GM12878 (cell line): ENCODE data around the gene TBC1D23. TPM values are rescaled to one million over a fixed set of nuclear protein-coding genes. Genes with fewer than 3 reads are reported as not detected.

Source experiments
- ATAC-seq: fragments of 200-7000 bp; cut with Tn5 transposase; 3 replicates; pipeline ENCODE4 v1.9.1; 2020; ENCODE audit warnings: mild to moderate bottlenecking, moderate library complexity
- BruUV-seq: library from RNA; stranded (reverse); fragments of 400-500 nt; replicated peaks from 2 replicates; lab custom pipeline; 2021; lab: Mats Ljungman, UMichigan
- CTCF ChIA-PET: fragments of 300-600 bp; sonication (Branson Sonifier 250); formaldehyde crosslinking; extraction: SDS; loops from one replicate; lab custom pipeline; 2021; ENCODE audit warnings: inconsistent platforms; lab: Yijun Ruan, JAX
- POLR2A ChIA-PET: fragments of 350-600 bp; formaldehyde crosslinking; extraction: SDS; loops from one replicate; lab custom pipeline; 2021; ENCODE audit warnings: inconsistent platforms; lab: Charles Lee
- RAD21 ChIA-PET: fragments of 300-600 bp; sonication (Branson Sonifier 250); formaldehyde crosslinking; loops from one replicate; lab custom pipeline; 2023; ENCODE audit warnings: antibody characterized with exemption; ENCODE audit not compliant: unreplicated experiment; lab: Charles Lee
- SMC1A ChIA-PET: fragments of 300-600 bp; sonication (Branson Sonifier 250); formaldehyde crosslinking; loops from one replicate; lab custom pipeline; 2023; ENCODE audit not compliant: unreplicated experiment, uncharacterized antibody; lab: Charles Lee
- DNase-seq: peaks from one replicate; pipeline ENCODE4 v3.0.0-alpha.2; 2011; ENCODE audit warnings: low read depth, low spot score
- FAIRE-seq: peaks from 3 replicates; lab custom pipeline; 2011; peaks lifted over from hg19 to GRCh38; lab: Jason Lieb, UNC
- H2AFZ ChIP-seq: 2 replicates; pipeline ENCODE4 v1.6.0; 2011; ENCODE audit warnings: low read depth, low read length, control low read depth; ENCODE audit not compliant: control insufficient read depth
- H3K27ac ChIP-seq: 2 replicates; pipeline ENCODE4 v1.5.1; 2011; ENCODE audit warnings: control low read depth; ENCODE audit not compliant: control insufficient read depth, insufficient read depth
- H3K27me3 ChIP-seq, 2 experiments: replicated peaks in 1 of 2; 2 replicates each; pipeline versions ENCODE4 v1.6.0 to v1.6.1; 2011; ENCODE audit warnings: low read length in 1 of 2; ENCODE audit not compliant: control insufficient read depth in 2 of 2, insufficient read depth in 2 of 2
- H3K36me3 ChIP-seq, 2 experiments: 2 replicates each; pipeline ENCODE4 v1.5.1; 2011; ENCODE audit warnings: low read length in 1 of 2; ENCODE audit not compliant: control insufficient read depth in 2 of 2, insufficient read depth in 2 of 2
- H3K4me1 ChIP-seq: 2 replicates; pipeline ENCODE4 v1.6.1; 2011; ENCODE audit warnings: mild to moderate bottlenecking, low read length, moderate library complexity, mixed read lengths; ENCODE audit not compliant: control insufficient read depth, insufficient read depth
- H3K4me2 ChIP-seq: 2 replicates; pipeline ENCODE4 v1.6.0; 2011; ENCODE audit warnings: control low read depth; ENCODE audit not compliant: control insufficient read depth, insufficient read depth
- H3K4me3 ChIP-seq: fragments of 200-600 bp; sonication (generic); 2 replicates; pipeline ENCODE4 v1.5.1; 2016
- H3K79me2 ChIP-seq: 2 replicates; pipeline ENCODE4 v1.6.0; 2011; ENCODE audit warnings: low read length; ENCODE audit not compliant: control insufficient read depth, insufficient read depth
- H3K9ac ChIP-seq: 2 replicates; pipeline ENCODE4 v1.8.0; 2011; ENCODE audit warnings: low read length, control low read depth, mixed read lengths; ENCODE audit not compliant: control insufficient read depth, insufficient read depth
- H3K9me3 ChIP-seq: replicated peaks from 3 replicates; pipeline ENCODE4 v1.5.1; 2011; ENCODE audit warnings: mild to moderate bottlenecking, low read length; ENCODE audit not compliant: control insufficient read depth, insufficient read depth
- H4K20me1 ChIP-seq: 2 replicates; pipeline ENCODE4 v1.6.0; 2011; ENCODE audit not compliant: control insufficient read depth, insufficient read depth
- BCL11A ChIP-seq: IDR thresholded peaks from 2 replicates; pipeline ENCODE4 v1.6.1; 2011; ENCODE audit warnings: low read depth, low read length
- BMI1 ChIP-seq: fragments of 450-650 bp; IDR thresholded peaks from 2 replicates; pipeline ENCODE4 v1.6.1; 2016; ENCODE audit warnings: mild to moderate bottlenecking, moderate library complexity, borderline replicate concordance
- CREM ChIP-seq: IDR thresholded peaks from 2 replicates; pipeline ENCODE4 v1.6.1; 2014; ENCODE audit warnings: antibody characterized with exemption, low read depth
- ESRRA ChIP-seq: IDR thresholded peaks from 2 replicates; pipeline ENCODE4 v1.6.1; 2012; ENCODE audit warnings: mild to moderate bottlenecking, low read length, improper control_type of control experiment
- GATAD2B ChIP-seq: fragments of 450-650 bp; conservative IDR thresholded peaks from 2 replicates; pipeline ENCODE4 v1.6.1; 2017; ENCODE audit warnings: low read depth, mild to moderate bottlenecking, moderate library complexity
- KLF5 ChIP-seq: fragments of 450-650 bp; IDR thresholded peaks from 2 replicates; pipeline ENCODE4 v1.6.1; 2014; ENCODE audit warnings: mild to moderate bottlenecking; ENCODE audit not compliant: partially characterized antibody
- LARP7 ChIP-seq: fragments of 450-650 bp; IDR thresholded peaks from 2 replicates; pipeline ENCODE4 v1.6.1; 2017; ENCODE audit warnings: mild to moderate bottlenecking
- MEF2A ChIP-seq: IDR thresholded peaks from 2 replicates; pipeline ENCODE4 v1.6.1; 2011; ENCODE audit warnings: low read depth, mild to moderate bottlenecking, low read length, moderate library complexity; ENCODE audit not compliant: insufficient read depth
- MYB ChIP-seq: fragments of 150-350 bp; IDR thresholded peaks from 2 replicates; pipeline ENCODE4 v1.6.1; 2014; ENCODE audit warnings: mild to moderate bottlenecking, low read depth, low read length, borderline replicate concordance
- MYC ChIP-seq: IDR thresholded peaks from 2 replicates; pipeline ENCODE4 v1.6.1; 2011; ENCODE audit warnings: mild to moderate bottlenecking, low read length, moderate library complexity, inconsistent platforms; ENCODE audit not compliant: insufficient read depth, insufficient replicate concordance, insufficient read length, severe bottlenecking
- NFXL1 ChIP-seq: fragments of 450-650 bp; IDR thresholded peaks from 2 replicates; pipeline ENCODE4 v1.6.1; 2017; ENCODE audit warnings: antibody characterized with exemption, mild to moderate bottlenecking, borderline replicate concordance
- NR2C2 ChIP-seq: IDR thresholded peaks from 2 replicates; pipeline ENCODE4 v1.6.1; 2011; ENCODE audit warnings: borderline replicate concordance, low read depth; ENCODE audit not compliant: control insufficient read depth, insufficient read length
- NR2F1 ChIP-seq: fragments of 450-650 bp; conservative IDR thresholded peaks from 2 replicates; pipeline ENCODE4 v1.6.1; 2017; ENCODE audit warnings: mild to moderate bottlenecking
- NRF1 ChIP-seq: conservative IDR thresholded peaks from 2 replicates; pipeline ENCODE4 v1.6.1; 2011; ENCODE audit warnings: mild to moderate bottlenecking, low read depth, low read length, improper control_type of control experiment
- RB1 ChIP-seq: fragments of 450-650 bp; formaldehyde crosslinking; IDR thresholded peaks from 2 replicates; pipeline ENCODE4 v1.6.1; 2017; ENCODE audit warnings: mild to moderate bottlenecking, borderline replicate concordance
- RELA ChIP-seq: fragments of 450-650 bp; IDR thresholded peaks from 2 replicates; pipeline ENCODE4 v1.8.0; 2014; ENCODE audit warnings: borderline replicate concordance; ENCODE audit not compliant: partially characterized antibody
- STAT3 ChIP-seq: IDR thresholded peaks from 2 replicates; pipeline ENCODE4 v1.6.1; 2011; ENCODE audit warnings: low read depth, low read length, improper control_type of control experiment
- TCF3 ChIP-seq: IDR thresholded peaks from 2 replicates; pipeline ENCODE4 v1.6.1; 2012; ENCODE audit warnings: low read depth, mild to moderate bottlenecking, low read length, borderline replicate concordance; ENCODE audit not compliant: insufficient read depth
- WGBS: methylation state at CpG from one replicate; pipeline ENCODE4 v1.1.6; 2016; ENCODE audit warnings: low lambda C conversion rate; ENCODE audit not compliant: insufficient replicate concordance, insufficient coverage; ENCODE audit errors: missing lambda C conversion rate; 5-methylcytosine and 5-hydroxymethylcytosine counted together
- in situ Hi-C: fragments of 300-500 bp; cut with MboI; formaldehyde crosslinking; loops from 9 replicates; pipeline ENCODE4 v1.14.3; 2018; ENCODE audit warnings: mixed read lengths
- intact Hi-C: fragments of 100-400 bp; cut with micrococcal nuclease; formaldehyde crosslinking; loops from one replicate; pipeline ENCODE4 v1.14.2; 2022; ENCODE audit not compliant: unreplicated experiment
- polyA plus RNA-seq, 11 experiments: library from polyadenylated mRNA; depleted of rRNA in 4 of 11; unstranded in 6 of 11; stranded (reverse) in 5 of 11; fragments of >200 nt; fragmentation: Nextera tagmentation in 4 of 11; fragmentation: Illumina TruSeq in 1 of 11; extraction: Ambion mirVana in 4 of 11; extraction: Trizol in 1 of 11; gene quantifications; 1 replicate in 1 of 11; 2 replicates in 10 of 11; pipeline versions ENCODE4 v1.2.1 to v1.2.3, GENCODE V29; 2011 to 2016; ENCODE audit warnings: inconsistent platforms in 2 of 11, missing spikeins in 2 of 11, low read depth in 1 of 11
- total RNA-seq, 4 experiments: library from RNA; depleted of rRNA in 3 of 4; stranded (reverse); fragments of >200 nt in 3 of 4; fragmentation: Illumina TruSeq in 1 of 4; extraction: Trizol in 1 of 4; gene quantifications; 2 replicates each; pipeline versions ENCODE4 v1.2.1 to v1.2.3, GENCODE V29; 2013 to 2021
- TF ChIP-seq, protein P1 (sequence below): IDR thresholded peaks from 2 replicates; pipeline ENCODE4 v1.6.1; 2011; ENCODE audit warnings: borderline replicate concordance, low read depth, mild to moderate bottlenecking, moderate library complexity, mixed read lengths, low read length; ENCODE audit not compliant: insufficient read depth; ENCODE audit errors: extremely low read length

The TBC1D23 gene
- total and polyA plus RNA-seq, 10 of the 15 experiments (the other 5 are each of a cell fraction or from before 2014, with no cell fraction given): 8.2 to 23.2 (median 16.6) TPM

GRCh38 chr3:100245136-100245535 lies 15.7 kb upstream of the TBC1D23 start:
- Histone ChIP-seq H3K79me2 (no peaks in the 10 kb centered on the region), H3K4me2 (no peak overlapping the region), H3K4me1 (no peaks in the 10 kb centered on the region), H3K27ac (no peak overlapping the region), H3K9me3 (no peaks in the 10 kb centered on the region), H4K20me1 (no peaks in the 10 kb centered on the region), H2AFZ (no peak overlapping the region), H3K9ac (no peak overlapping the region), H3K4me3 (no peak overlapping the region), H3K36me3 (no peaks in the 10 kb centered on the region), H3K27me3 (no peaks in the 10 kb centered on the region)
- POLR2A ChIA-PET: no interaction called here
- DNase-seq (no peak), FAIRE-seq (no peak), ATAC-seq (no peak)
- SMC1A ChIA-PET: interaction anchor here (2.2 kb wide), 1 partner anchor 414 kb away, joined by 7 read pairs; no protein-coding TSS in a partner anchor
- RAD21 ChIA-PET: interaction anchor here (0.8 kb wide), 1 partner anchor 398 kb away, joined by 3 read pairs; no protein-coding TSS in a partner anchor
- intact Hi-C loops (no loop called here), in situ Hi-C loops (no loop called here)
- no peak for TF ChIP-seq BMI1
- TF ChIP-seq MYB: no peak
- TF ChIP-seq NRF1: no peak
- TF ChIP-seq ESRRA: no peak
- TF ChIP-seq RELA: no peak
- TF ChIP-seq, protein P1, sequence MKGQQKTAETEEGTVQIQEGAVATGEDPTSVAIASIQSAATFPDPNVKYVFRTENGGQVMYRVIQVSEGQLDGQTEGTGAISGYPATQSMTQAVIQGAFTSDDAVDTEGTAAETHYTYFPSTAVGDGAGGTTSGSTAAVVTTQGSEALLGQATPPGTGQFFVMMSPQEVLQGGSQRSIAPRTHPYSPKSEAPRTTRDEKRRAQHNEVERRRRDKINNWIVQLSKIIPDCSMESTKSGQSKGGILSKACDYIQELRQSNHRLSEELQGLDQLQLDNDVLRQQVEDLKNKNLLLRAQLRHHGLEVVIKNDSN: no peak
- CTCF ChIA-PET: interaction anchor here (2.1 kb wide), 1 partner anchor 9 kb away, joined by 9 read pairs; no protein-coding TSS in a partner anchor
- no TSS peak for BruUV-seq

DNA sequence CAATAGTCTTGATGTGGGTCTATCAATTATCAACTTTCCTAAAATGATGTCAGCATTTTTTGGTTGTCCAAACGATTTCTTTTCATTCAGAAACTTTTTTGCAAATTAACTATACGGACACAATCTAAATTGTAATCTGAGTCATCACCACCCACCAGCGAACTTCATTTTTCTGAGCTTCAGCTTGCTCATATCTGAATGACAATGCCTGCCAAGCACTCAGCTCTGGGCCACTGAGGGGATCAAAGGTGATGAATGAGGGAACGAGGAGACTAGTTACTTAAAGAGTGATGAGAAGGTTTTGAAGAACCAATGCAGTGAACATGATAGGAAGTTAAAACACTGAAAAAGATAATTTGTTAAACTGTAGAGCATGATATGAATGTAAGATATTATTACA lies 14.9 kb upstream of the TBC1D23 start:
- Histone ChIP-seq H4K20me1 (no peaks in the 10 kb centered on the region), H3K27me3 (no peaks in the 10 kb centered on the region), H3K4me1 (no peaks in the 10 kb centered on the region), H3K4me2 (no peak overlapping the region), H3K4me3 (no peak overlapping the region), H3K9me3 (no peaks in the 10 kb centered on the region), H3K27ac (no peak overlapping the region), H2AFZ (no peak overlapping the region), H3K79me2 (no peaks in the 10 kb centered on the region), H3K9ac (no peak overlapping the region), H3K36me3 (no peaks in the 10 kb centered on the region)
- 5% methylated on average over 4 of the region's 4 CpGs for WGBS
- DNase-seq (no peak), ATAC-seq (no peak), FAIRE-seq (no peak)
- in situ Hi-C loops: no loop called here
- intact Hi-C loops: no loop called here
- CTCF ChIA-PET: interaction anchor here (0.7 to 2.8 kb wide), 3 partner anchors 8 to 402 kb away, joined by 3 to 13 read pairs (median 9); no protein-coding TSS in a partner anchor
- RAD21 ChIA-PET: no interaction called here
- SMC1A ChIA-PET: interaction anchor here (0.6 to 2.2 kb wide), 3 partner anchors 8 to 415 kb away, joined by 3 to 7 read pairs (median 3); no protein-coding TSS in a partner anchor
- POLR2A ChIA-PET: no interaction called here
- BruUV-seq: no TSS peak
- no peak for TF ChIP-seq NFXL1
- TF ChIP-seq RELA: no peak
- no peak for TF ChIP-seq KLF5
- TF ChIP-seq STAT3: no peak
- TF ChIP-seq MYC: no peak
- no peak for TF ChIP-seq MYB
- no peak for TF ChIP-seq LARP7
- TF ChIP-seq BCL11A: no peak
- no peak for TF ChIP-seq NR2C2
- TF ChIP-seq RB1: no peak
- no peak for TF ChIP-seq CREM
- no peak for TF ChIP-seq GATAD2B
- no peak for TF ChIP-seq NR2F1
- TF ChIP-seq MEF2A: no peak
- no peak for TF ChIP-seq TCF3
- TF ChIP-seq BMI1: no peak
